Fibroblast of peridontal ligament (primary cell): ENCODE data around the gene TPRX2.
A peak's percentile ranks its signal among the peaks of the same experiment; 100 is the strongest.
"Not testable (repeated sequence)": the region's sequence is repeated elsewhere in the genome, so short reads cannot be mapped to it uniquely, and the experiment has no call there.

Experiments used
- DNase-seq: peaks from one replicate; pipeline ENCODE4 v3.0.0-alpha.2; 2010; ENCODE audit errors: extremely low read depth

TPRX2 gene

DNA sequence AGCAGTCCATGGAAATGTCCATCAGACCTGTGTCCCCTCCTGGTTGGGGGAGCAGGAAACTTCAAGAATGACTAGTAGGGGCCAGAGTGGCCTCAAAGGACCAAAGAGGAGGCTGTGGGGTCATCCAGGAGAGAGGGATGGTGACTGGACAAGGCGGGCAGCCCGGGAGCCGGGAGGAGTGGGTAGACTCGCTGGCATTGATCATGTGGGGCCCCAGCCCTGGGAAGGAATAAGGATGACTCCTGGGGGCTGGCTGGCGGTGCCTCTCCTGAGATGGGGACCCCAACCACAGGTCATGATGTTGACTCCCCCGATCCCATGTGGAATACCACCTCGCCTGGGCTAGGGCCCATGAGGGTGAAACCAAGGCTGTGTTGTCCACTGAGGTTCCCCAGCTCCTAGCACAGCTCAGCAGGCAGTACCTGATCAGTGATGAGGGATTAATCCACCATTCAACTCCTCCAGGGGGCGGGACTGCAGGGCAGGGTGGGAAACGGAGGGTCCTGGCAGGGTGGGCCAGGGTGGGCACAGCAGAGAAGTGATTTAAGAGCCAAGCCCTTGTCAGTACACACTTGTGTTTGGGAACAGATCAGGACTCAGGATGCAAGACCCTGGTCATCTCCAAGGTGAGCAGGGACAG lies at the start of gene TPRX2:
TPRX2 (plus strand) TSS at position 590 of the 640 bp plus-strand sequence; CDS start at position 602, 12 bp downstream.
- not testable (repeated sequence) for DNase-seq

DNA sequence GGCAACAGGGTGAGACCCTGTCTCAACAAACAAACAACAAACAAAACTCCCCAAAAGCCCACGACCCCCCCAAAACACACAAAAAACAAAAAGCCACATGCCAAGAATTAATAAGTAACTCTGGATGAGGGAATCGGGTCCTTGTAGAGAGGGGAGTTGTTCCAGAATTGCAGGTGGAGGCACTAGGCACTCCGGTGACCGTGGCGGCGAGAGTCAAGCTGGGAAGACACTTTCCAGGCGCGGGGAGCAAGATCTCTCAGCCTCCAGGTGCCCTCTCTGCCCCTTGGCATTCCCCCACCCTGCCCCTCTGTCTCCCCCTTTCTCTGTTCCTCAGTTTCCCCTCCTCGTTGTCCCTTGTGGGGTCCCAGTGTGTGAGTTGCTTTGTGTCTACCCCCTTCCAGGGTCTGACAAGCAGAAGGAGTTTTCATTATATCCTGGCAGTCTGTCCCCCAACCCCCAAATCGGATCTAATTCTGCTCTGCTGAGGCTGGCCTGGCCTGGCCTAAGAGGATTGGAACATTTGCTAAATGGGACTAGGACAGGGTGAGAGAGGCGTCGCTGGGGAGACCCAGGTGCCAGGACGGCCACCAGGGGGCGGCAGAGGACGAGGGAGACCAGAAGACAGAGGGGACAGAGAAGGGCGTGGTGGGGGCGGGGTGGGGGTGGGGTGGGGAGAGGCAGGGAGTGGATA lies 45.6 kb upstream of the TPRX2 start:
- DNase-seq = peak; percentile 12

- no peak for DNase-seq
Measured at GRCh38 chr19:47813995-47814328, 45.1 kb upstream of the TPRX2 start.

DNA sequence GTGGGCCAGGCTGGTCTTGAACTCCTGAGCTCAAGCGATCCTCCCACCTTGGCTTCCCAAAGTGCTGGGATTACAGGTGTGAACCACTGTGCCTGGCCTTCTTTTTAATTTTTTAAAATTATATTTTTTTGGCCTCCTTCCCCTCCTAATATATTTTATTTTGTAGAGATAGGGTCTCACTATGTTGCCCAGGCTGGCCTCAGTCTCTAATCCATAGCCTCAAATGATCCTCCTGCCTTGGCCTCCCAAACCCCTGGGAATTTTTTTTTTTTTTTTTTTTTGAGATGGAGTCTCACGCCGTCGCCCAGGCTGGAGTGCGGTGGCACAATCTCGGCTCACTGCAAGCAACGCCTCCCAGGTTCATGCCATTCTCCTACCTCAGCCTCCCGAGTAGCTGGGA lies 42.8 kb upstream of the TPRX2 start:
- not testable (repeated sequence) for DNase-seq

GRCh38 chr19:47818221-47818620 lies 40.8 kb upstream of the TPRX2 start:
- not testable (repeated sequence) for DNase-seq

DNA sequence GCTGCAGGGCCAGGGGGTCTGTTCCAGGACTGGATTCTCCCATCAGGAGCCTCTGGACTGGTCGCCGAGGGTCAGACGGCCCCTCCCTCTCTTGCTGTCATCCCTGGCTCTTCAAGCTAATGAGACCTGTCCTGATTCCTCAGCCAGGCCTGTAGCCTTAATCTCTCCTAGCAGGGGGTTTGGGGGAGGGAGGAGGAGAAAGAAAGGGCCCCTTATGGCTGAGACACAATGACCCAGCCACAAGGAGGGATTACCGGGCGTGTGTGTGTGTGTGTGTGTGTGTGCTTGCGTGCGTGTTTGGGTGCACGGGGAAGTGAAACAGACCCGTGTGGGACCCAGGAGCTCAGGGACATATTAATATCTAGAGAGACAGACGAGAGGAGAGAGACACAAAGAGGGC lies 39.2 kb upstream of the TPRX2 start:
- DNase-seq = no peak

GRCh38 chr19:47820410-47820809 lies 38.6 kb upstream of the TPRX2 start:
- no peak for DNase-seq

- DNase-seq = no peak
Measured at GRCh38 chr19:47821460-47822020, 37.5 kb upstream of the TPRX2 start, which contains the start of gene CRX. Gene CRX, plus strand, starts transcription at chr19:47821937. Its CDS starts 12,507 bp downstream, at chr19:47834444.

DNA sequence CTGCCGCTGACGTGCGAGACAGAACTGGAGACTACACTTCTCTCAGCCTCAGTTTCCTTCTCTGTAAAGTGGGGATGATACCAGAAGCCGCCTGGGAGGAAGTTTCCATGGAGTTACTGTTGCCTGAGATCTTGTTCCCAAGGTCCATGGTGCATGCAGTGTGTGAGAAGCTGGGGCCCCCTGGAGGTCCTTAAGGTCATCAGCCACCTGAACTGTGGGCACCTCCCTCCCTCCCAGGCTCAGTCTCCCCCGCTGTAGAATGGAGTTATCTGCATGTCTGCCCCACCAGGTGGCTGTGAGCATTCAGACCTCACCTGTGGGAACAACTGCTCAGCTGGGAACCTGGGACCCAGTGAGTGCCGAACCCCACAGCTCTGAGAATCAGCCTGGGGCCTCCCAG lies 34.6 kb upstream of the TPRX2 start:
- no peak for DNase-seq

DNA sequence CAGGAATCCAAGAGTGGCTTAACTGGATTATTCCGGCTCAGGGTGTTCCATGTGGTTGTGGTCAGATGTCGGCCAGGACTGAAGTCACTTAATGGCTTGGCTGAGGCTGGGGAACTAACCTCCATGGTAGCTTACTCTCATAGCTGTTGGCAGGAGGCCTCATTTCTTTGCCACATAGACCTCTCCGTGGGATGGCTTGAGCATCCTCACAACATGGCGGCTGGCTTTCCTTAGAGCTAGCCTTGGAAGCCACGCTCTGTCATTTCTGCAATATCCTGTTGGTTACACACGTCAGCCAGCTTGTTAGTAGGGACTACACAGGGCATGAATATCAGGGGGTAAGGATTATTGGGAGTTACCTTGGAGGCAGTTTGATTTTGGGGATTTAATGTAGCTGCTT lies 32.2 kb upstream of the TPRX2 start:
- DNase-seq = no peak

- DNase-seq = no peak
Measured at GRCh38 chr19:47832723-47833122, 26.3 kb upstream of the TPRX2 start.

DNA sequence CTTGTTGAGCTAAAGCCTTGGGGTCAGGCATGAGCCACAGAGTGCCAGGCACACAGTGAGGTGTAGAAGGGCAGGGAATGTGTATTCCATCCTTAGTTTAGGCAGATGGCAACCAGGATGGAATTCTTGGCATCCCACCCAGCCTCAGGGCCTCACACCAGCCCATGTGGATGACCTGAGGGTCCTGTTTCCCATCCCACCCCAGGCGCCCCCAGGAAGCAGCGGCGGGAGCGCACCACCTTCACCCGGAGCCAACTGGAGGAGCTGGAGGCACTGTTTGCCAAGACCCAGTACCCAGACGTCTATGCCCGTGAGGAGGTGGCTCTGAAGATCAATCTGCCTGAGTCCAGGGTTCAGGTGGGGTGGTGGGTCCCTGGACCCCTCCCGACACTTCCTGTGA lies 23.0 kb upstream of the TPRX2 start:
- DNase-seq = no peak

DNA sequence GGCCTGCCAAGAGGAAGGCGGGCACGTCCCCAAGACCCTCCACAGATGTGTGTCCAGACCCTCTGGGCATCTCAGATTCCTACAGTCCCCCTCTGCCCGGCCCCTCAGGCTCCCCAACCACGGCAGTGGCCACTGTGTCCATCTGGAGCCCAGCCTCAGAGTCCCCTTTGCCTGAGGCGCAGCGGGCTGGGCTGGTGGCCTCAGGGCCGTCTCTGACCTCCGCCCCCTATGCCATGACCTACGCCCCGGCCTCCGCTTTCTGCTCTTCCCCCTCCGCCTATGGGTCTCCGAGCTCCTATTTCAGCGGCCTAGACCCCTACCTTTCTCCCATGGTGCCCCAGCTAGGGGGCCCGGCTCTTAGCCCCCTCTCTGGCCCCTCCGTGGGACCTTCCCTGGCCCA lies 19.6 kb upstream of the TPRX2 start:
- DNase-seq = no peak

DNA sequence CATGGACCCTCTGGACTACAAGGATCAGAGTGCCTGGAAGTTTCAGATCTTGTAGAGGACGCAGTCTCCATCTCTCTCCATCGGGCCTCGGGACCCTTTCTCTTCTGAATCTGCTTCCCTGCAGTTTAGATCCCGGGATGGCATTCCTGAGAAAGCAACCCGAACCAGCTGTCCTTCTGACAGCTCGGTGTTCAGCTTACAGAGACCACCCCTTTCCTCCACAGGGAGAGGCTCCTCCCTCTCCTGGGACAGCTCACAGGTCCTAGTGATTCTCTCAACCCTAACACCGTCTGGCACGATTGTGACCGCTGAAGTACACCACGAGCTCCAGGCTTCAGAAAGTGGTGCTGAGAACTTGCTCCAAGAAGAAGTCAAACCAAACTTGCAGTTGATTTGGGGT lies 19.1 kb upstream of the TPRX2 start:
- no peak for DNase-seq

DNA sequence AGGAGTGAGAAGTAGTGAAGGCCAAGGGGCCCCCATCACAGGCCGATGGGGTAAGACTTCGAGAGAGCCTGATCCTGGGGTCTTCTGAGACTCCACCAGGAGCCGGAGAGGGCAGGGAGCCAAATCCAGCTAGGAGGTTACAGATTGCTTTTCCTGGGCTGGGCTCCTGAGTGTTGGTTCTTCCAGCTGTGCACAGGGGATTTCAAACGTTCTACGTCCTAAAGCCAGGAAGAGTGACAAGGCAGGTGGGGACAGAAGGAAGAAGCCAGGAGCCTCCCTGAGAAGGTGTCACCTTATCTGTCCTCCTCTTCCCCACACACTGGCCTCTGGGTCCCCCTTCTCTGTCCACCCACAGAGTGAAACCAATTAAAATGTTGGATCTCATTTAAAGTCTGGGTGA lies 16.1 kb upstream of the TPRX2 start:
- DNase-seq = no peak

DNA sequence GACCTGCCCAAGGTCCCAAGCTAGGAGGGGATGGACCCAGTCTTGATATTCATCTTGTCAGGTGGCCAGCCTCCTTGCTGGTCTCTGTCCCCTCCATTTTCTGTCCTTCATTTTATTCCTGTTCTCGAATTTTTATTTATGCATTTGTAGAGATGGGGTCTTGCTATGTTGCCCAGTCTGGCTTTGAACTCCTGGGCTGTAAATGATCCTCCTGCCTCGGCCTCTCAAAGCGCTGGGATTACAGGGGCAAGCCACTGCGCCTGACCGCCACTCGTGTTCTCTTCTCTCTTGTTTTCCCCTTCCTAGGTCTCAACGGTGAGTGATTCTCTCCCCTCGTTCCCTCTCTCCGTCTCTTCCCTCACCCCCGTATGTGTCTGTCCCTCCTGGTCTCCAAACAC lies 10.6 kb upstream of the TPRX2 start:
- no peak for DNase-seq

DNA sequence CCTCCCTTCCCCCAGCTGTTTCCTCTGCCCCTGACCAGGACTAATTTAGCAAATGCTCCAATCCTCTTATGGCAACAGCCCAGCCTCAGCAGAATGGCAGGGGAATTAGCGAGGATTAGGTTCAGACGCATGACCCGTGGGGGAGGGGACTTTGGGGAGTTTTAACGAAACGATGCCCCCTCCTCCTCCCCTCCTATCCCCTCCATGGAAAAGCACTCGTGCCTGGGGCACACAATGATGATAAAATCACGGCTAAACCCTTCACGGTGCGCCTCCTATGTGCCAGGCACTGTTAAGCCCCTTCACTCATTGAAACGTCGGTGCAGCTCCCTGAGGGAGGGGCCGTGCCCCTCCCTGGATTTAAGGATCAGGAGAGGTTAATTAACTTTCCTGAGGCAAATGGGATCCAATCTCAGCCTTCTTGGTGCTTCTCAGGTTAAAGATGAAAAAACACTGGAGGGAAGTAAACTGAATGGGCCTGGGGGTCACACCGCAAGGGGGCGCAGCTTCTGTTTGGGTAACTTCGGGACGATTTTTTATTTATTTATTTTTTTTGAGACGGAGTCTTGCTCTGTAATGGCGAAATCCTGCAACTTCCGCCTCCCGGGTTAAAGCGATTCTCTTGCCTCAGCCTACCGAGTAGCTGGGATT lies 10.1 kb upstream of the TPRX2 start:
- no peak for DNase-seq

DNA sequence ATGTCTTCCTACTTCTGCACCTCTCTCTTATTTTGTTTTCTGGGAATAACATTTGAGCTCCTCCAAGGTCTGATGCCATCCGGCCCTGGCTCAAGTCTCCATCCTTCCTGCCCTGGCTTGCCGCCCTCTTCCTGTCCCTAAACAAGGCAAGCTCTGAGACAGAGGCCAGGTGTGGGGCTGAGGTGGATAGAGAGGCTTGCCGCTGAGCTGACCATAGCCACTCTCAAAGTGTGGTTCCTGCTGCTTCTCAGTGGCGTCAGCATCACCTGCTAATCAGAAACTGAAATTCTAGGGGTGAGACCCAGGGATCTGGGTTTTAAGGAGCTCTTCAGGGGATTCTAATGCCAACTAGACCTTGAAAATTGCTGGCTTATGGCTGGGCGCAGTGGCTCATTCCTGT lies 6.0 kb upstream of the TPRX2 start:
- DNase-seq = no peak

DNA sequence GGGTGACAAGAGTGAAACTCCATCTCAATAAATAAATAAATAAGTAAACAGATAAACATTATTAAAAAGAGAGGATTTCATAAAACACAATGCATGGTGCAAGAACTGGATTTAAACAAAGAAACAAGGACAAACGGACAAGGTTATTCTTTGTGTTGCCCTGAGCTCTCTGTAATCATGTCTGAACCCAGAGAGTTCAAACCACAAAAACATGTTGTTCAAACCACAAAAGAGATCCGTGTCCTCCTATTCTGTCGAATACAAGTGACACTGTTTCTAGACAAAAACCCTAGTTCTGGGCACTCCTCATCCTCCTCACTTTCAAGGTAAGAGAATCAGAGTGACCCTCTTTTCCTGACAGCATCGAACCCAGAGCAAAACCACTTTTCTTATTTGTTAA lies 4.6 kb upstream of the TPRX2 start:
- DNase-seq = no peak

DNA sequence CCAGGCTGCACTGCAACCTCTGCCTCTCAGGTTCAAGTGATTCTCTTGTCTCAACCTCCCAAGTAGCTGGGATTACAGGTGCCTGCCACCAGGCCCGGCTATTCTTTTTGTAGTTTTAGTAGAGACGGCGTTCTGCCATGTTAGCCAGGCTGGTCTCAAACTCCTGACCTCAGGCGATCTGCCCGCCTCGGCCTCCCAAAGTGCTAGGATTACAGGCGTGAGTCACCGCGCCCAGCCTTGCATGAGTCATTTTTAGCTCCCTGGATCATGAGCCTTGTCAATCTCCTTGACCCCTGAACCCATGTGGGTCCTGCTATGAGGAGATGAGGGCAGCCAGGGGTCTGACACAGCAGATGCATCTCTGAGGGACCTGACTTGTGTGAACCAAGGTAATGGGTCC lies 804 bp upstream of the TPRX2 start:
- DNase-seq = not testable (repeated sequence)

- not testable (repeated sequence) for DNase-seq
Measured at GRCh38 chr19:47859838-47860237, 803 bp downstream of the TPRX2 start.

GRCh38 chr19:47860602-47861297 lies 1.7 kb downstream of the TPRX2 start:
- DNase-seq = no peak
